Measurements from ENCODE around the gene EEFSEC. TPM values are rescaled to one million over a fixed set of nuclear protein-coding genes. Genes with fewer than 3 reads are reported as not detected.

The EEFSEC gene
- total and polyA plus RNA-seq, 2 experiments from 2014 or later, result 26.7 to 47.9 TPM

DNA sequence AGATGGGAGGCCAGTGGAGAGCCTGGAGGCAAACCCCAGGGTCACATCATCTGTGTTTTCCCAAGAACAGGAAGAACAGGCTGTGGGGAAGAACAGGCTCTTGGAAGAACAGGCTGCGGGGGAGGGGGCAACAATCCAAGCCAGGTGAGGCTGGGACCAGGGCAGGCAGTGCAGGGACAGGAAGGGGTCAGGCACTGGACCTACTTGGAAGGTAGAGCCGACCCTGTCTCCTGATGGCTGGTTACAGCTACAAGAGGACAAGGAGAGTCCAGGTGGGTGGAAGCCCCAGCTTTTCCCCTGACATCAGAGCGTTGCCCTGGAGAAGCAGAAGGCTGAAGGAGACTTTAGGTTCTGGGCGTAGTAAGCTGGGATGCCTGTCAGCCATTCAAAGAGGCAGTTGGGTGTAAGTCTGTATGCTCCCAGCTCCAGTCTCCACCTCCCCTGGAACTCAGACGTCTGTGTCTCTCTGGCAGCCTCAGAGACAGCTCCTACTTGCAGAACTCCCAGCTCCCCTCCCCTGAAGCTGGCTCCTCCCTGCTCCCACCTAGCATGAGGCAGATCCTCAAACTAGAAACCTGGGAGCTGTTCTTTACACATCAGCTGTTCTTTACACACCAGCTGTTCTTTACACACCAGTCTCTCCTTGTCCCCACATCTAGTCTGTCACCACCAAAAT is 182.5 kb downstream of the EEFSEC start:
- TF ChIP-seq, protein P1, sequence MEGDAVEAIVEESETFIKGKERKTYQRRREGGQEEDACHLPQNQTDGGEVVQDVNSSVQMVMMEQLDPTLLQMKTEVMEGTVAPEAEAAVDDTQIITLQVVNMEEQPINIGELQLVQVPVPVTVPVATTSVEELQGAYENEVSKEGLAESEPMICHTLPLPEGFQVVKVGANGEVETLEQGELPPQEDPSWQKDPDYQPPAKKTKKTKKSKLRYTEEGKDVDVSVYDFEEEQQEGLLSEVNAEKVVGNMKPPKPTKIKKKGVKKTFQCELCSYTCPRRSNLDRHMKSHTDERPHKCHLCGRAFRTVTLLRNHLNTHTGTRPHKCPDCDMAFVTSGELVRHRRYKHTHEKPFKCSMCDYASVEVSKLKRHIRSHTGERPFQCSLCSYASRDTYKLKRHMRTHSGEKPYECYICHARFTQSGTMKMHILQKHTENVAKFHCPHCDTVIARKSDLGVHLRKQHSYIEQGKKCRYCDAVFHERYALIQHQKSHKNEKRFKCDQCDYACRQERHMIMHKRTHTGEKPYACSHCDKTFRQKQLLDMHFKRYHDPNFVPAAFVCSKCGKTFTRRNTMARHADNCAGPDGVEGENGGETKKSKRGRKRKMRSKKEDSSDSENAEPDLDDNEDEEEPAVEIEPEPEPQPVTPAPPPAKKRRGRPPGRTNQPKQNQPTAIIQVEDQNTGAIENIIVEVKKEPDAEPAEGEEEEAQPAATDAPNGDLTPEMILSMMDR (IDR thresholded peaks at IDR 0.05; ENCODE audit: low read depth, low read length), result no peak
- Histone ChIP-seq H3K27ac (no peak overlapping the region), H3K36me3 (no peaks in the 10 kb centered on the region), H3K27me3 (no peaks in the 10 kb centered on the region), H3K9me3 (ENCODE audit: low read depth) (no peaks in the 10 kb centered on the region), H3K4me3 (no peak overlapping the region), H3K4me1 (ENCODE audit: low read depth) (peaks cover 43% of the 10 kb centered on the region)
- peak in 1 of 2 donors; percentile 32 for DNase-seq (ENCODE audit: low read depth in 1 of 2, low spot score in 1 of 2)

DNA sequence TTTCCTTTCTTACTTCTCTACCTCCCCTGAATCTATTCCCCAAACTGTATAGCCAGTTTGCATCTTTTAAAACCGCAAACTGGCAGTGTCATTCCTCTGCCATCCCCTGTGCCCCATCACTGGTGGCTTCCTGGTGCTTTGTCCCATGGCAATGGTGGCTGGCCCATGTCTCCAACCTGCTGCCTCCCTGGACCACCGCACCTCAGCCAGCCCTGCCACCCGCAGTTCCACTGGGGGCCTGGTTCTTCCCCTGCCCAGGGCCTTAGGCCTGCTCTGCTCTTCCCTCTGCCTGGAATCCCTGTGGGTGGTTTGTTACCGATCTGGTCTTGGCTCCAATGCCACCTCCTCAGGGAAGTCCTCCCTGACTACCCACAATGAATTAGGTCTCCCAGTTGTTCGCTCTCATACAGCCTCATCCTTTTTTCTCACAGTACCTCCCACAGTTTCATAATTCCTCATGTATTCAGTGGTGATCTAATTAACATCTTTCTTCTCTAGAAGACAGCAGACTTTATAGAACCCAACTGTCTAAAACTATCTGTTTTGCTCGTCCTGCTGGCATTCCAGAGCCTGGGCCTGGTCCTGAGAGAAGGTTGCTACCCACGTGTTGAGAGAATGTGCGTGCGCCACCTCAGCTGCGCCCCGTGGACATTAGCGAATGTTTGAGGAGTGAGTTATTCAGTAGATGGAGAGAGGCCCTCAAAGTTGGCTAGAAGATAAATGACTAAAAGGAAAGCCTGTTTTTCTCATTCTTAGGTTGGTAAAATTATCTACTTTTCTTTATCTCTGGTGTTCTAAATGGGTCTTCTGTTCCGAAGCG is 183.3 kb downstream of the EEFSEC start:
- Histone ChIP-seq H3K4me1 (ENCODE audit: low read depth) (peaks cover 45% of the 10 kb centered on the region), H3K36me3 (no peaks in the 10 kb centered on the region), H3K9me3 (ENCODE audit: low read depth) (no peaks in the 10 kb centered on the region), H3K4me3 (no peak overlapping the region), H3K27ac (peak overlapping the region; percentile 44), H3K27me3 (no peaks in the 10 kb centered on the region)
- DNase-seq (ENCODE audit: low read depth in 1 of 2, low spot score in 1 of 2), result no peak
- TF ChIP-seq, protein P1 (IDR thresholded peaks at IDR 0.05; ENCODE audit: low read depth, low read length), result no peak

DNA sequence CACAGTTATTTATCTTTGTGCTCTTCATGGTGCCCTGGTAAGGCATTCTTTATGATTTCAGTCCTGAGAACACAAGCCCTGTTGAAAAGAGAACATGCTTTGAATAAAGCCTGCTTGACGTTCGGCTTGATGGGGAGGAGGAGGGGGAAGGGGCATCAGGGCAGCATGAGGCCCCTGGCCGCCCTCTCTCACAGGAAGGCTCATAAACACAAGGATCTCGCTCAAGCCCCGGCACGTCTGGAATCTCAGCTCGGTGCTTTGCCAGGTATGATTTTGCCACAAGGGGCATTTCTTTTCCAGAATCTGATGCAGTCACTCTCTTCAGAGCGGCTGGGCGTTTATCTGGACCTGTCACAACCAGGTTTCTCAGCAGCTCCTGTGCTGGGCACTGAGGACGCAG is 184.0 kb downstream of the EEFSEC start:
- H3K4me1 ChIP-seq (ENCODE audit: low read depth), result peaks cover 45% of the 10 kb centered on the region
- no peaks in the 10 kb centered on the region for H3K9me3 ChIP-seq (ENCODE audit: low read depth)
- no peaks in the 10 kb centered on the region for H3K36me3 ChIP-seq
- no peaks in the 10 kb centered on the region for H3K27me3 ChIP-seq
- no peak overlapping the region for H3K4me3 ChIP-seq
- TF ChIP-seq, protein P1 (IDR thresholded peaks at IDR 0.05; ENCODE audit: low read depth, low read length), result no peak
- DNase-seq (ENCODE audit: low read depth in 1 of 2, low spot score in 1 of 2), result no peak
- peak overlapping the region; percentile 44 for H3K27ac ChIP-seq

DNA sequence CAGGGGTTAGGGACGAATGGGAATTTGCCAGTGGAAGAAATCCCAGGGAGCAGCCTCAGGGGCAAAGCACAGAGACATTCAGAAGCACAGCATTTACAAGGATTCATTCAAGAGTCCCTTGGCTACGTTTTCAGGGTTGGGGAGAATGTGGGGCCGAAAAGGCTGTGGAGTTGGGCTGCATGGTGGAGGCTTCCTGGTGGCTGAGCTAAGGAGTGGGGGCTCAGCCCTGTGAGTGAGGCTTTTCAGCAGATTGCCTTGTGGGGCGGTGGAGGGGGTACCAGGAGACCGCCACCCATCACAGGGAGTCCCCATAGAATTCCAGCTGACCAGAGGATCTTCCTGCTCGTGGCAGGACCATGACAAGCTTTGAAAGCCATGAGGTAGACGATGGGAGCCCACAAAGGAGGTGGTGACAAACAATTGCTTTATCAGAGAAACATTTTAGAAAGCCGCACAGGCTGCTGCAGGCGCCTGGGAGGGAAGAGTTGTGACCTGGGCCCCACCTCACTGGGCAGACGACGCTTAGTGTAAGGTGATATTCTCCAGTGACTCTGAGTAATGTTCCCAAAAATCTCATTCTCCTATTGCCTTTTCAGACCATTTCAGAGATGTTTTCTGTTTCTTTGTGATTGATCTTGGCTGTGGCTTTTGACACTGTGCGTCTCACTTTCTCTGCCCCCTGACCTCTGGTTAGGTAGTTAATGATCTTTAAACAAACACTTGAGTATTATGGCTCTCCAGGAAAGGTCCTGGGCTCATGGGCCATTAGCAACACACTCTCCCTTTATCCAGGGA is 185.5 kb downstream of the EEFSEC start:
- Histone ChIP-seq H3K9me3 (ENCODE audit: low read depth) (no peaks in the 10 kb centered on the region), H3K4me1 (ENCODE audit: low read depth) (peaks cover 53% of the 10 kb centered on the region), H3K36me3 (no peaks in the 10 kb centered on the region), H3K27me3 (no peaks in the 10 kb centered on the region), H3K4me3 (no peak overlapping the region), H3K27ac (peak overlapping the region; percentile 79)
- DNase-seq (ENCODE audit: low read depth in 1 of 2, low spot score in 1 of 2), result peak in 1 of 2 donors; percentile 51
- TF ChIP-seq, protein P1 (IDR thresholded peaks at IDR 0.05; ENCODE audit: low read depth, low read length), result no peak

DNA sequence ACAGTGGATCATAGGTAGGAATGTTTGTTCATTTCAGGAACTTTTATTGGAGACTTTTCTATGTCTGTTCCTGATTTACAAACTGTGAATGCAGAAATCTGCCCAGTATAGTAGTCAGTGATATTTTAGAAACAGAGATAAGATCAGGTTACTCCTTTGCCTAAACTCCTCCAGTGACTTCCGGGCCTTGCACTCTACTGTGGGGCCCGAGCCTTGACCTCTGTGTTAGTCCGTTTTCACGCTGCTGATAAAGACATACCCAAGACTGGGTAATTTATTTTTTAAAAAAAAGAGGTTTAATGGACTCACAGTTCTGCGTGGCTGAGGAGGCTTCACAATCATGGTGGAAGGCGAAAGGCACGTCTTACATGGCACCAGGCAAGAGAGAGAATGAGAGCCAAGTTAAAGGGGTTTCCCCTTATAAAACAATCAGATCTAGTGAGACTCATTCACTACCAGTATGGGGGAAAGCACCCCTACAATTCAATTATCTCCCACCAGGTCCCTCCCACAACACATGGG is 186.3 kb downstream of the EEFSEC start:
- TF ChIP-seq, protein P1 (IDR thresholded peaks at IDR 0.05; ENCODE audit: low read depth, low read length), result no peak
- H3K9me3 ChIP-seq (ENCODE audit: low read depth), result no peaks in the 10 kb centered on the region
- H3K4me3 ChIP-seq, result no peak overlapping the region
- H3K36me3 ChIP-seq, result no peaks in the 10 kb centered on the region
- peaks cover 60% of the 10 kb centered on the region for H3K4me1 ChIP-seq (ENCODE audit: low read depth)
- no peaks in the 10 kb centered on the region for H3K27me3 ChIP-seq
- peak overlapping the region; percentile 79 for H3K27ac ChIP-seq
- no peak for DNase-seq (ENCODE audit: low read depth in 1 of 2, low spot score in 1 of 2)

Data from cardiac muscle cell (in vitro differentiated cells and primary cell).